Panc1 (cell line): ENCODE data around the gene CYSTM1. TPM values are rescaled to one million over a fixed set of nuclear protein-coding genes. Genes with fewer than 3 reads are reported as not detected.

Source experiments
- ATAC-seq: fragments of 200-7000 bp; cut with Tn5 transposase; 2 replicates; pipeline ENCODE4 v1.9.1; 2020; ENCODE audit warnings: mild to moderate bottlenecking, moderate library complexity
- BruUV-seq: library from RNA; stranded (reverse); fragments of 400-500 nt; replicated peaks from 2 replicates; lab custom pipeline; 2021; lab: Mats Ljungman, UMichigan
- CTCF ChIA-PET: fragments of 300-600 bp; sonication (Branson Sonifier 250); formaldehyde crosslinking; loops from one replicate; lab custom pipeline; 2022; ENCODE audit warnings: antibody characterized with exemption; lab: Charles Lee
- POLR2A ChIA-PET: fragments of 300-600 bp; sonication (Branson Sonifier 250); formaldehyde crosslinking; loops from one replicate; lab custom pipeline; 2022; ENCODE audit warnings: antibody characterized with exemption; lab: Charles Lee
- DNase-seq: peaks from one replicate; pipeline ENCODE4 v3.0.0-alpha.2; 2010; ENCODE audit warnings: low read depth, low spot score
- H3K27ac ChIP-seq: 2 replicates; pipeline ENCODE4 v1.5.1; 2011; ENCODE audit warnings: mild to moderate bottlenecking, low read length, inconsistent platforms
- H3K27me3 ChIP-seq: fragments of 200-500 bp; sonication (Bioruptor generic); 2 replicates; pipeline ENCODE4 v1.6.0; 2014; ENCODE audit warnings: low read length, inconsistent platforms; ENCODE audit not compliant: control insufficient read depth, insufficient read depth
- H3K36me3 ChIP-seq: fragments of 200-500 bp; sonication (Bioruptor generic); 2 replicates; pipeline ENCODE4 v1.5.1; 2014; ENCODE audit warnings: inconsistent platforms, mild to moderate bottlenecking, low read length, moderate library complexity; ENCODE audit not compliant: control insufficient read depth, insufficient read depth
- H3K4me1 ChIP-seq: 2 replicates; pipeline ENCODE4 v1.5.1; 2011; ENCODE audit warnings: inconsistent platforms, mild to moderate bottlenecking, low read length, moderate library complexity; ENCODE audit not compliant: control insufficient read depth, insufficient read depth
- H3K4me3 ChIP-seq, 2 experiments: 2 replicates each; pipeline ENCODE4 v1.5.1; 2011 to 2012; ENCODE audit warnings: low read depth in 2 of 2, low read length in 2 of 2, mild to moderate bottlenecking in 2 of 2, inconsistent platforms in 1 of 2, moderate library complexity in 1 of 2
- H3K9me3 ChIP-seq: fragments of 200-500 bp; sonication (Bioruptor generic); 2 replicates; pipeline ENCODE4 v1.5.1; 2014; ENCODE audit warnings: low read depth, mild to moderate bottlenecking, inconsistent platforms, low read length, moderate library complexity; ENCODE audit not compliant: control insufficient read depth, insufficient read depth
- POLR2AphosphoS5 ChIP-seq: IDR thresholded peaks from 2 replicates; pipeline ENCODE4 v1.6.1; 2012; ENCODE audit warnings: mild to moderate bottlenecking, low read depth, low read length, moderate library complexity
- SIN3A ChIP-seq: IDR thresholded peaks from 2 replicates; pipeline ENCODE4 v1.6.1; 2012; ENCODE audit warnings: low read depth, mild to moderate bottlenecking, low read length, moderate library complexity, borderline replicate concordance; ENCODE audit not compliant: insufficient read depth
- TCF7L2 ChIP-seq: IDR thresholded peaks from 2 replicates; pipeline ENCODE4 v1.6.1; 2011; ENCODE audit warnings: mild to moderate bottlenecking, low read depth, low read length, inconsistent platforms
- in situ Hi-C: cut with HindIII; loops from 2 replicates; pipeline ENCODE4 v1.10.0; 2016; ENCODE audit warnings: low sequenced_read_pairs, low pct_unique_long_range_greater_than_20kb
- intact Hi-C: fragments of 100-400 bp; cut with micrococcal nuclease; formaldehyde crosslinking; loops from one replicate; pipeline ENCODE4 v1.10.0; 2022; ENCODE audit not compliant: unreplicated experiment
- total RNA-seq: library from RNA; stranded (reverse); gene quantifications from one replicate; pipeline ENCODE4 v1.2.1, GENCODE V29; 2021; ENCODE audit not compliant: unreplicated experiment
- TF ChIP-seq, protein P1 (sequence below): fragments of 450-650 bp; IDR thresholded peaks from 2 replicates; pipeline ENCODE4 v1.5.1; 2017; ENCODE audit warnings: mild to moderate bottlenecking
- TF ChIP-seq, protein P2 (sequence below), 2 experiments: IDR thresholded peaks; 2 replicates each; pipeline ENCODE4 v1.6.1; 2011 to 2012; ENCODE audit warnings: low read depth in 2 of 2, control low read depth in 1 of 2, low read length in 1 of 2, mild to moderate bottlenecking in 1 of 2, moderate library complexity in 1 of 2; ENCODE audit not compliant: insufficient read depth in 1 of 2

The CYSTM1 gene
- total RNA-seq, 1 experiment from 2014 or later: 126 TPM

DNA sequence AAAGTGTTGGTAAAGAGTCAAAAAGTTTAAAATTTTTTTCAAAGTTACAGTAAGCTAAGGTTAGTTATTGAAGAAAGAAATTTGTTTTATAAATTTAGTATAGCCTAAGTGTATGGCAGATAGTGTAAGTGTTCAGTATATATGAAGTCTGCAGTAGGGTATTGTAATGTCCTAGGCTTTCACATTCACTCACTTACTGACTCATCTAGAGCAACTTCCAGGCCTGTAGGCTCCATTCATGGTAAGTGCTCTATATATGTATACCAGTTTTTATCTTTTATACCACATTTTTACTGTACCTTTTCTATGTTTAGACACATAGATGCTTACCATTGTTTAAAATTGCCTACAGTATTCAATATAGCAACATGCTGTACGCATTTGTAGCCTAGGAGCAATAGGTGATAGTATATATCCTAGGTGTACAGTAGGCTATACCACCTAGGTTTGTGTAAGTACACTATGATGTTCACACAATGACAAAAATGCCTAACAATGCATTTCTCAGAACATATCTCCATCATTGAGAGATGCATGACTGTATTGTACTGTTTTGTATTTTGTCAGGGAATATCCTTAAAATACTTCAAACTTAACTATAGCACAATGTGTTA, 38.5 kb downstream of the CYSTM1 start:
- Histone ChIP-seq H3K4me3 (no peak overlapping the region), H3K27ac (no peak overlapping the region), H3K4me1 (no peaks in the 10 kb centered on the region), H3K9me3 (no peaks in the 10 kb centered on the region), H3K27me3 (no peaks in the 10 kb centered on the region), H3K36me3 (no peaks in the 10 kb centered on the region)
- ATAC-seq: no peak
- in situ Hi-C loops (no loop called here), intact Hi-C loops (no loop called here)
- ChIA-PET CTCF (no interaction called here), POLR2A (interaction anchor here (0.6 kb wide), 1 partner anchor 141 kb away, joined by 10 read pairs; no protein-coding TSS in a partner anchor)
- TF ChIP-seq POLR2AphosphoS5: no peak
- BruUV-seq: no TSS peak
- DNase-seq: no peak

DNA sequence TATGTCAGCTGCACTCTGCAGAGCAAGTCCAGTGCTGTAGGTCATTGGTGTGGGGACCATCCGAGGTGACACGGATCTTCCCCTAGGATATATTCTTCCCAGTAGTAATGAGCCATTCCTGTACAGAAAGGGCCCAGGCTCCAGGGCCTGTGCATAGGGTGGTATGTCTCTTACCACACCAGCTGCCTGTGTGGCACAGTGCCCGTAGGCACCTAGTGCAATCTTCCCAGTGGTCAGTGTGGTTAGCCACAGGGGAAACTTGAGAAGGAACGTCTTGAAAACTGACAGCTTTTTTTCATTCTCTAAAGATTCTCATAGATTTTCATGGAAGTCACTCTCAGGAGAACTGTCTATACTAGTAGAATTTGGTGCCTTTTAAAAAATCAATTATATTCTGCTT, 39.8 kb downstream of the CYSTM1 start:
- Histone ChIP-seq H3K4me3 (no peak overlapping the region), H3K36me3 (no peaks in the 10 kb centered on the region), H3K27me3 (no peaks in the 10 kb centered on the region), H3K9me3 (no peaks in the 10 kb centered on the region), H3K27ac (no peak overlapping the region), H3K4me1 (peaks cover 7% of the 10 kb centered on the region; the same call in 1 of the 2 replicates)
- no peak for ATAC-seq
- no peak for DNase-seq
- in situ Hi-C loops (no loop called here), intact Hi-C loops (no loop called here)
- TF ChIP-seq SIN3A (no peak), TCF7L2 (no peak), POLR2AphosphoS5 (no peak)
- TF ChIP-seq, protein P1, sequence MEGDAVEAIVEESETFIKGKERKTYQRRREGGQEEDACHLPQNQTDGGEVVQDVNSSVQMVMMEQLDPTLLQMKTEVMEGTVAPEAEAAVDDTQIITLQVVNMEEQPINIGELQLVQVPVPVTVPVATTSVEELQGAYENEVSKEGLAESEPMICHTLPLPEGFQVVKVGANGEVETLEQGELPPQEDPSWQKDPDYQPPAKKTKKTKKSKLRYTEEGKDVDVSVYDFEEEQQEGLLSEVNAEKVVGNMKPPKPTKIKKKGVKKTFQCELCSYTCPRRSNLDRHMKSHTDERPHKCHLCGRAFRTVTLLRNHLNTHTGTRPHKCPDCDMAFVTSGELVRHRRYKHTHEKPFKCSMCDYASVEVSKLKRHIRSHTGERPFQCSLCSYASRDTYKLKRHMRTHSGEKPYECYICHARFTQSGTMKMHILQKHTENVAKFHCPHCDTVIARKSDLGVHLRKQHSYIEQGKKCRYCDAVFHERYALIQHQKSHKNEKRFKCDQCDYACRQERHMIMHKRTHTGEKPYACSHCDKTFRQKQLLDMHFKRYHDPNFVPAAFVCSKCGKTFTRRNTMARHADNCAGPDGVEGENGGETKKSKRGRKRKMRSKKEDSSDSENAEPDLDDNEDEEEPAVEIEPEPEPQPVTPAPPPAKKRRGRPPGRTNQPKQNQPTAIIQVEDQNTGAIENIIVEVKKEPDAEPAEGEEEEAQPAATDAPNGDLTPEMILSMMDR: no peak
- TF ChIP-seq, protein P2, sequence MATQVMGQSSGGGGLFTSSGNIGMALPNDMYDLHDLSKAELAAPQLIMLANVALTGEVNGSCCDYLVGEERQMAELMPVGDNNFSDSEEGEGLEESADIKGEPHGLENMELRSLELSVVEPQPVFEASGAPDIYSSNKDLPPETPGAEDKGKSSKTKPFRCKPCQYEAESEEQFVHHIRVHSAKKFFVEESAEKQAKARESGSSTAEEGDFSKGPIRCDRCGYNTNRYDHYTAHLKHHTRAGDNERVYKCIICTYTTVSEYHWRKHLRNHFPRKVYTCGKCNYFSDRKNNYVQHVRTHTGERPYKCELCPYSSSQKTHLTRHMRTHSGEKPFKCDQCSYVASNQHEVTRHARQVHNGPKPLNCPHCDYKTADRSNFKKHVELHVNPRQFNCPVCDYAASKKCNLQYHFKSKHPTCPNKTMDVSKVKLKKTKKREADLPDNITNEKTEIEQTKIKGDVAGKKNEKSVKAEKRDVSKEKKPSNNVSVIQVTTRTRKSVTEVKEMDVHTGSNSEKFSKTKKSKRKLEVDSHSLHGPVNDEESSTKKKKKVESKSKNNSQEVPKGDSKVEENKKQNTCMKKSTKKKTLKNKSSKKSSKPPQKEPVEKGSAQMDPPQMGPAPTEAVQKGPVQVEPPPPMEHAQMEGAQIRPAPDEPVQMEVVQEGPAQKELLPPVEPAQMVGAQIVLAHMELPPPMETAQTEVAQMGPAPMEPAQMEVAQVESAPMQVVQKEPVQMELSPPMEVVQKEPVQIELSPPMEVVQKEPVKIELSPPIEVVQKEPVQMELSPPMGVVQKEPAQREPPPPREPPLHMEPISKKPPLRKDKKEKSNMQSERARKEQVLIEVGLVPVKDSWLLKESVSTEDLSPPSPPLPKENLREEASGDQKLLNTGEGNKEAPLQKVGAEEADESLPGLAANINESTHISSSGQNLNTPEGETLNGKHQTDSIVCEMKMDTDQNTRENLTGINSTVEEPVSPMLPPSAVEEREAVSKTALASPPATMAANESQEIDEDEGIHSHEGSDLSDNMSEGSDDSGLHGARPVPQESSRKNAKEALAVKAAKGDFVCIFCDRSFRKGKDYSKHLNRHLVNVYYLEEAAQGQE (IDR thresholded peaks at IDR 0.05; ENCODE audit: insufficient read depth in 1 of 2, low read depth in 2 of 2, low read length in 1 of 2): no peak
- CTCF ChIA-PET: no interaction called here
- BruUV-seq: no TSS peak
- POLR2A ChIA-PET: no interaction called here

DNA sequence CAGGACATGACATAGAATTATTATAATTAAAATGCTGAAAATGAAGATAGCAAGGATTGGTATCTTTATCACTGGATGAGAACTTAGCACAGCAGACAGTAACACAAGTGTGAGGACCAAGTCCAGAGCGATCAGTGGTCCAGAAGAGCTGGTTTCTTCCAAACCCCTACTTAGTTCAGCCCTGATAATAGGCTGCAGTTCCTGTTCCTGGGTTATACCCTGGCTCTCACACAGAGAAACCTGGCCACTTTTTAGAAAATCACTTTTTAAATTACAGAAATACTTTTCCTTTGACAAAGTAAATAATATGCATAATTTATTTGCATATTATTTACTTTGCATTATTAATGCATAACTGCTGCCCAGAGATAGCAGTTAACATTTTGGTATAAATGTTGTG, 40.3 kb downstream of the CYSTM1 start:
- ChIA-PET POLR2A (interaction anchor here (0.7 kb wide), 1 partner anchor 133 kb away, joined by 3 read pairs; no protein-coding TSS in a partner anchor), CTCF (no interaction called here)
- H3K4me1 ChIP-seq: peaks cover 11% of the 10 kb centered on the region; the same call in 1 of the 2 replicates
- no peak overlapping the region for H3K27ac ChIP-seq
- intact Hi-C loops: no loop called here
- no peak for TF ChIP-seq TCF7L2
- H3K36me3 ChIP-seq: no peaks in the 10 kb centered on the region
- in situ Hi-C loops: no loop called here
- DNase-seq (no peak), ATAC-seq (no peak)
- no peaks in the 10 kb centered on the region for H3K9me3 ChIP-seq
- H3K27me3 ChIP-seq: no peaks in the 10 kb centered on the region
- no peak overlapping the region for H3K4me3 ChIP-seq
- no TSS peak for BruUV-seq
